Measurements from ENCODE around the gene IDS. TPM values are rescaled to one million over a fixed set of nuclear protein-coding genes. Genes with fewer than 3 reads are reported as not detected.
"Not testable (repeated sequence)": the region's sequence is repeated elsewhere in the genome, so short reads cannot be mapped to it uniquely, and the experiment has no call there.

IDS gene
- total and polyA plus RNA-seq, 8 donors = 30.1 to 120 (median 37.7) TPM

DNA sequence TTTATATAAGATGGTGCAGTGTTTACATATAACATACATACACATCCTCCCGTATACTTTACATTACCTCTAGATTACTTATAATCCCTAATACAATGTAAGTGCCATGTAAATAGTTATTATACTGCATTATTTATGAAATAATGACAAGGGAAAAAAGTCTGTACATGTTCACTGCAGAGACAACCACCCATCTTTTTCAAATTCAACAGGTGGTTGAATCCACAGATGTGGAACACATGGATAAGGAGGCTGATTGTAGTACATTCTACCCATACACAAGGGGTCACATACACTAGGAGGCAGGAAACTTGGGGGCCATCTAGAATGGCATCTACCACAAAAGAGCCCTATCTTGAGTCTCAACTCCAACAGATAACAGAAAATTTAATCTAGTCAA lies 3.4 kb upstream of the IDS start:
- Histone ChIP-seq H3K9me3 (no peaks in the 10 kb centered on the region), H3K27ac (no peak overlapping the region), H3K27me3 (no peaks in the 10 kb centered on the region), H3K36me3 (no peaks in the 10 kb centered on the region), H3K4me3 (no peak overlapping the region), H3K4me1 (peaks cover 0 to 6% of the 10 kb centered on the region in 2 donors)
- TF ChIP-seq, protein P1, sequence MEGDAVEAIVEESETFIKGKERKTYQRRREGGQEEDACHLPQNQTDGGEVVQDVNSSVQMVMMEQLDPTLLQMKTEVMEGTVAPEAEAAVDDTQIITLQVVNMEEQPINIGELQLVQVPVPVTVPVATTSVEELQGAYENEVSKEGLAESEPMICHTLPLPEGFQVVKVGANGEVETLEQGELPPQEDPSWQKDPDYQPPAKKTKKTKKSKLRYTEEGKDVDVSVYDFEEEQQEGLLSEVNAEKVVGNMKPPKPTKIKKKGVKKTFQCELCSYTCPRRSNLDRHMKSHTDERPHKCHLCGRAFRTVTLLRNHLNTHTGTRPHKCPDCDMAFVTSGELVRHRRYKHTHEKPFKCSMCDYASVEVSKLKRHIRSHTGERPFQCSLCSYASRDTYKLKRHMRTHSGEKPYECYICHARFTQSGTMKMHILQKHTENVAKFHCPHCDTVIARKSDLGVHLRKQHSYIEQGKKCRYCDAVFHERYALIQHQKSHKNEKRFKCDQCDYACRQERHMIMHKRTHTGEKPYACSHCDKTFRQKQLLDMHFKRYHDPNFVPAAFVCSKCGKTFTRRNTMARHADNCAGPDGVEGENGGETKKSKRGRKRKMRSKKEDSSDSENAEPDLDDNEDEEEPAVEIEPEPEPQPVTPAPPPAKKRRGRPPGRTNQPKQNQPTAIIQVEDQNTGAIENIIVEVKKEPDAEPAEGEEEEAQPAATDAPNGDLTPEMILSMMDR (IDR thresholded peaks at IDR 0.05) = no peak
- ATAC-seq = no peak
- no peak for DNase-seq
- intact Hi-C loops (cut with DNase I) = no loop called here

DNA sequence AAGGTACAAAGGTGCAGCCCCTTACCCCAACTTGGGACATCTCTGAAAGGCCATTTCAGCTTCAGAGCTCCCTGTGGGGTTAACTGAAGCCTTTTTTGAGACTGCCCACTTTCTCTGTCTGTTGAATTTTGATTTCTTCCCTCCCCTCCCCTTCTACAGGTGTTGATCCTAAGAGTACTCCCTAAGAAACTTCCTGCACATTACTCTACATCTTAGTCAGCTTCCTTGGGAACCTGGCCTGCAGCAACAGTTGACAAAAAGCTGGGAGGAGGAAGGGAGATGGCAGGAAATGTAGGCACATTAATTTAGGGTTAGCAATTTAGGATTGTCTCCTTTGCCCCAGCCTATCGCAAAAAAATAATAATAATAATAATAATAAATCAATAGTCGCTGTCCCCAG lies 1.2 kb upstream of the IDS start:
- Histone ChIP-seq H3K27ac (no peak overlapping the region), H3K4me1 (peaks cover 0 to 6% of the 10 kb centered on the region in 2 donors), H3K9me3 (no peaks in the 10 kb centered on the region), H3K4me3 (no peak overlapping the region), H3K27me3 (no peaks in the 10 kb centered on the region), H3K36me3 (peaks cover 0 to 12% of the 10 kb centered on the region in 2 donors)
- ATAC-seq (no peak), DNase-seq (no peak)
- TF ChIP-seq, protein P1 (IDR thresholded peaks at IDR 0.05) = no peak
- intact Hi-C loops (cut with DNase I) = no loop called here

DNA sequence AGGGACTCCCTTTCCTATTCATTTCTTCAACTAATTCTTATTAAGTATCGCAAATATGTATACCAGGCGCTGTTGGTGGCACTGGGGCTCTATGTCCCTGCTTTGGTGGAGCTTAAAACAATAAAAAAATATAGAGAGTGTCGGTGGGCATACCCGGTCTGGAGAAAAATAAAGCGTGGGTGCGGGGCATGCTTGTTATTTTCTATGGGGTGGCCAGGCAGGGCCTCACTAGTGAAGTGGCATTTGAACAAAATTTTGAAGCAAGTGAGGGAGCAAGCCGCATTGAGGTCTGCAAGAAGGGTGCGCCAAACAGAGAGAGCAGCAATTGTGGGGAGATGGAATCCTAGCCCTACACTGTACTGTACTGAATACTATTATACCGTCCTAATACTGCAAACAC lies 565 bp upstream of the IDS start:
- TF ChIP-seq, protein P1 (IDR thresholded peaks at IDR 0.05) = no peak
- no peaks in the 10 kb centered on the region for H3K27me3 ChIP-seq
- intact Hi-C loops (cut with DNase I) = no loop called here
- no peaks in the 10 kb centered on the region for H3K9me3 ChIP-seq
- peak overlapping the region in 1 of 2 donors; percentile 54 for H3K4me3 ChIP-seq
- H3K27ac ChIP-seq = peak overlapping the region in 1 of 2 donors; percentile 98
- peaks cover 0 to 17% of the 10 kb centered on the region in 2 donors for H3K36me3 ChIP-seq
- peaks cover 0 to 6% of the 10 kb centered on the region in 2 donors for H3K4me1 ChIP-seq
- DNase-seq (no peak), ATAC-seq (no peak)

DNA sequence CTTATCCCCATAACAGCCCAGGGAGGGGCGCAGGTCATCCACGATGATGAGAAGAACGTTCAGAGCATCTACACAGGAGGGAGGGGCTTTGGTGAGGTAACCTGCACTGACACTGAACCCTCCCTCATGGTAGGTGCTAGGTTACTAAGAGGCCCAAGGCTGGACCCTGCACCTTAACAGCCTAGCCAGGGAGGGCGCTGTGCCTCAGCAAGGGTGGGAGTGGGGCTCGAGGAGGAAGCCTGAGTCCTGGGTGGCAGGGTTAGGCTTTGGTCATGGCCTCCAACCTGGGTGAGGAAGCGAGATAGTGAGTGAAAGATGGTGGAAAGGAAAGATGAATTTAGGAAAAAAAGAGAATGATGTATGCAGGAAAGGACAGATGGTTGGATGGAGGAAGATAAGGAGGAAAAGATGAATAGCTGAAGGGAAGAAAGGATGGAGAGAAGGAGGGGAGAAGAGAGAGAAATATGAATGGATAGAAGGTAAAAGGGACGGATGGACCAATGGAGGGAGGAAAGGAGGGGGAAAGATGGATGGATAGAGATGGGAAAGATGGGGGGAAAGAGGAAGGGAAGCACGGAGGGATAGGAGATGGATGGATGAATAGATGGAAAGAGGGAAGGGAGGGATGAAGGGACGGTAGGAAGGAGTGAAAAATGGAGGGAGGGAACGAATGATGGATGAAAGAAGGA lies 736 bp downstream of the IDS start:
- intact Hi-C loops (cut with DNase I) = no loop called here
- ATAC-seq = peak; percentile 40

DNA sequence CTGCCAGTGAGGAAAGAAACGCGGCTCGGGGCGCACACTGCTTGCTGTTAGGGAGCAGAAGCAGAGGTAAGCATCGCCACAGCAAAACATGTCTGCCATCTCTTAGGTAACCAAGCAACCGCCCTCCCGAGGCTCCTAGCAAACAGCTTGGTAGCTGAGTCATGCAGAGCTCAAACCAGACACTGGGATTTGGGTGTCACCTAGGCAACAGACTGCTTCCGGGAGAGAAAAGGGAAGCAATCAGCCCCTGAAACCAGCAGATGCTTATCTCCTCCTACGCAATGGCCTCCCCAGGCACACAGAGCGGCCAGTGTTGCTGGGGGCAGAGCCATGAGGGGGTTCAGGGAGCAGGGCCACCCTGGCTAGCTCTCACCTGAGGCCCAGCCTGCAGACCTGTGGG lies 1.7 kb downstream of the IDS start:
- Histone ChIP-seq H3K36me3 (peaks cover 0 to 38% of the 10 kb centered on the region in 2 donors), H3K27ac (peak overlapping the region in 1 of 2 donors; percentile 98), H3K4me3 (peak overlapping the region in 1 of 2 donors; percentile 54)
- DNase-seq = peak in 1 of 4 donors; percentile 48
- intact Hi-C loops (cut with DNase I); H3K4me1 ChIP-seq; H3K27me3 ChIP-seq; H3K9me3 ChIP-seq: not testable (repeated sequence)
- peak; percentile 62 for ATAC-seq

More for the DNA sequence above, 736 bp downstream of the IDS start:
- peak in 2 of 4 donors; percentile 41 to 63 for DNase-seq
- TF ChIP-seq, protein P1 (IDR thresholded peaks at IDR 0.05) = no peak
- H3K9me3 ChIP-seq = no peaks in the 10 kb centered on the region
- H3K4me1 ChIP-seq = peaks cover 0 to 6% of the 10 kb centered on the region in 2 donors
- H3K4me3 ChIP-seq = peak overlapping the region; percentile 30 to 54
- no peaks in the 10 kb centered on the region for H3K27me3 ChIP-seq
- peaks cover 0 to 28% of the 10 kb centered on the region in 2 donors for H3K36me3 ChIP-seq
- peak overlapping the region; percentile 67 to 98 for H3K27ac ChIP-seq

DNA sequence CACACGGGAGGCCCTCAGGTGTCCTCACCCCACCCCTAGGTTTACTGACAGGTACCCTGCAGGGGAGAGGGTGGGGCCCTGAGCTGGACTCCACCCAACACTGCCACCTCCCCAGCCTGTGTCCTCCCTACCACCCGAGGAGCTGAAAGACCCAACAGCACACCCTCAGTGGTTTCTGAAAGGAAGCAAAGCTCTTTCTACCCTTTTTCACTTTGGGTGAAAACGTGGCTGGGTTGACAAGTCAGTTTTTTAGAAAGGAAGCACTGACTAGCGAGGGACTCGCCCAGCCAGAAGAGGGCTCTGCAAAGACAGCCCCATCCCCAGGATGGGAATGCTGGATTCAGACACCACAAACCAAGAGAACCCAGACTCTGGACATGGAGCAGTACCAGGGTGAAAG lies 2.2 kb downstream of the IDS start:
- H3K9me3 ChIP-seq; intact Hi-C loops (cut with DNase I): not testable (repeated sequence)

More for the DNA sequence above, 2.2 kb downstream of the IDS start:
- not testable (repeated sequence) for H3K4me3 ChIP-seq, ATAC-seq, H3K27me3 ChIP-seq, DNase-seq, H3K4me1 ChIP-seq
- Histone ChIP-seq H3K27ac (peak overlapping the region in 1 of 2 donors; percentile 98), H3K36me3 (peaks cover 0 to 43% of the 10 kb centered on the region in 2 donors)

Measured in left lung (tissue), 10 donors.